ENCODE data around the gene UBE2L6.

Gene UBE2L6

GRCh38 chr11:57527056-57527631 lies 40.3 kb downstream of the UBE2L6 start:
- peak; percentile 66 for DNase-seq

GRCh38 chr11:57523419-57523818 lies 44.1 kb downstream of the UBE2L6 start:
- DNase-seq: no peak

GRCh38 chr11:57521116-57521515 lies 46.4 kb downstream of the UBE2L6 start:
- no peak for DNase-seq

GRCh38 chr11:57516061-57516443 lies 51.4 kb downstream of the UBE2L6 start:
- DNase-seq: no peak

- no peak for DNase-seq
Measured at GRCh38 chr11:57515332-57516060, 52.0 kb downstream of the UBE2L6 start, which contains the start of gene SLC43A1. Gene SLC43A1 (minus strand): TSS chr11:57515702. CDS start chr11:57514111, 1,591 bp downstream.

GRCh38 chr11:57514538-57515331 lies 52.7 kb downstream of the UBE2L6 start:
- peak; percentile 12 for DNase-seq

GRCh38 chr11:57513911-57514537 lies 53.4 kb downstream of the UBE2L6 start:
- DNase-seq: no peak

GRCh38 chr11:57513452-57513795 lies 54.0 kb downstream of the UBE2L6 start:
- no peak for DNase-seq

GRCh38 chr11:57512646-57513451 lies 54.6 kb downstream of the UBE2L6 start:
- no peak for DNase-seq

- no peak for DNase-seq
Measured at GRCh38 chr11:57511741-57512430, 55.6 kb downstream of the UBE2L6 start.

GRCh38 chr11:57508341-57509170 lies 58.9 kb downstream of the UBE2L6 start:
- DNase-seq: no peak

GRCh38 chr11:57506522-57506921 lies 61.0 kb downstream of the UBE2L6 start:
- no peak for DNase-seq

GRCh38 chr11:57504511-57504910 lies 63.0 kb downstream of the UBE2L6 start:
- DNase-seq: no peak

GRCh38 chr11:57502870-57503269 lies 64.6 kb downstream of the UBE2L6 start:
- DNase-seq: no peak

GRCh38 chr11:57502376-57502775 lies 65.1 kb downstream of the UBE2L6 start:
- DNase-seq: no peak

- DNase-seq: no peak
Measured at GRCh38 chr11:57501953-57502352, 65.5 kb downstream of the UBE2L6 start.
